Upper lobe of left lung (tissue), 4 donors: ENCODE measurements around the gene TMEM135.

ENCODE experiments used
- EP300 ChIP-seq, 4 donors: sonication (generic); formaldehyde crosslinking; IDR thresholded peaks; one replicate each; pipeline ENCODE4 v1.5.1; 2017; ENCODE audit warnings: antibody characterized with exemption in 4 of 4, control low read depth in 2 of 4
- POLR2AphosphoS5 ChIP-seq, 2 donors: sonication (generic); formaldehyde crosslinking; IDR thresholded peaks; one replicate each; pipeline ENCODE4 v1.5.1; 2017; ENCODE audit warnings: antibody characterized with exemption in 2 of 2
- TF ChIP-seq, protein P1 (sequence below), 6 experiments: fragments of 450-650 bp in 4 of 6; fragments of 200-600 bp in 2 of 6; sonication (generic) in 2 of 6; IDR thresholded peaks; one replicate each; pipeline ENCODE4 v1.5.1; 2016 to 2019; ENCODE audit warnings: antibody characterized with exemption in 6 of 6

DNA sequence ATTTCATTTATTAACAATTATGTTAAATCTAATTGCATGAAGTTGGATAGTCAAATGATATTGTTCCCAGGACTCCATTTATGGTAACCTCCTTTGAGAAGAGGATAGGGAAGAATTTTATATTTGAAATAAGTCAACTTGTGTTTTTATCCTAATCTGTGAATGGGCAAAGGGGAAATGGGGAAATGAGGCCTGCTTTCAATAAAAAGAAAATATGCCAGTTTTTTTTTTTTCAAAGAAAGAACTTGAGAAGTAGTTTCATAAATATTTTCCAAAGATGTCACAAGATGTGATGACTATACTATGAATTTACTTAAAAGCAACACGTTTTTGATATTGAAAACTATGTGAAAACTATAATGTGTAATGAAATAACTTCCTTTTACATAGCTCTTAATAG, 201.8 kb downstream of the TMEM135 start:
- TF ChIP-seq, protein P1, sequence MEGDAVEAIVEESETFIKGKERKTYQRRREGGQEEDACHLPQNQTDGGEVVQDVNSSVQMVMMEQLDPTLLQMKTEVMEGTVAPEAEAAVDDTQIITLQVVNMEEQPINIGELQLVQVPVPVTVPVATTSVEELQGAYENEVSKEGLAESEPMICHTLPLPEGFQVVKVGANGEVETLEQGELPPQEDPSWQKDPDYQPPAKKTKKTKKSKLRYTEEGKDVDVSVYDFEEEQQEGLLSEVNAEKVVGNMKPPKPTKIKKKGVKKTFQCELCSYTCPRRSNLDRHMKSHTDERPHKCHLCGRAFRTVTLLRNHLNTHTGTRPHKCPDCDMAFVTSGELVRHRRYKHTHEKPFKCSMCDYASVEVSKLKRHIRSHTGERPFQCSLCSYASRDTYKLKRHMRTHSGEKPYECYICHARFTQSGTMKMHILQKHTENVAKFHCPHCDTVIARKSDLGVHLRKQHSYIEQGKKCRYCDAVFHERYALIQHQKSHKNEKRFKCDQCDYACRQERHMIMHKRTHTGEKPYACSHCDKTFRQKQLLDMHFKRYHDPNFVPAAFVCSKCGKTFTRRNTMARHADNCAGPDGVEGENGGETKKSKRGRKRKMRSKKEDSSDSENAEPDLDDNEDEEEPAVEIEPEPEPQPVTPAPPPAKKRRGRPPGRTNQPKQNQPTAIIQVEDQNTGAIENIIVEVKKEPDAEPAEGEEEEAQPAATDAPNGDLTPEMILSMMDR (IDR thresholded peaks at IDR 0.05): no peak
- TF ChIP-seq EP300 (IDR thresholded peaks at IDR 0.05): no peak
- no peak for TF ChIP-seq POLR2AphosphoS5 (IDR thresholded peaks at IDR 0.05)
